Suprapubic skin (tissue), 4 donors: ENCODE results near the gene PRXL2A. TPM values are rescaled to one million over a fixed set of nuclear protein-coding genes. Genes with fewer than 3 reads are reported as not detected.
A peak's percentile ranks its signal among the peaks of the same experiment; 100 is the strongest.

Source experiments
- DNase-seq, 2 donors: peaks; one replicate each; pipeline ENCODE4 v3.0.0-alpha.2; 2019; ENCODE audit warnings: low spot score in 2 of 2
- H3K27ac ChIP-seq: fragments of 200-600 bp; sonication (generic); one replicate; pipeline ENCODE4 v1.5.1; 2019
- H3K27me3 ChIP-seq: fragments of 200-600 bp; sonication (generic); one replicate; pipeline ENCODE4 v1.5.1; 2019
- H3K36me3 ChIP-seq: fragments of 200-600 bp; sonication (generic); one replicate; pipeline ENCODE4 v1.5.1; 2019
- H3K4me1 ChIP-seq: fragments of 200-600 bp; sonication (generic); one replicate; pipeline ENCODE4 v1.5.1; 2019
- H3K4me3 ChIP-seq: fragments of 200-600 bp; sonication (generic); one replicate; pipeline ENCODE4 v1.5.1; 2019; ENCODE audit warnings: mild to moderate bottlenecking
- H3K9me3 ChIP-seq: fragments of 200-600 bp; sonication (generic); one replicate; pipeline ENCODE4 v1.5.1; 2019
- CTCF ChIP-seq, 2 donors: fragments of 200-600 bp in 1 of 2; fragments of 450-650 bp in 1 of 2; sonication (generic) in 1 of 2; IDR thresholded peaks; one replicate each; pipeline ENCODE4 v1.5.1; 2016 to 2019; ENCODE audit warnings: antibody characterized with exemption in 2 of 2, mild to moderate bottlenecking in 1 of 2, moderate library complexity in 1 of 2
- EP300 ChIP-seq: sonication (generic); formaldehyde crosslinking; IDR thresholded peaks from one replicate; pipeline ENCODE4 v1.6.1; 2017; ENCODE audit warnings: antibody characterized with exemption
- POLR2A ChIP-seq, 2 donors: fragments of 450-650 bp; IDR thresholded peaks; one replicate each; pipeline ENCODE4 v1.6.1; 2017; ENCODE audit warnings: antibody characterized with exemption in 2 of 2, mild to moderate bottlenecking in 2 of 2, moderate library complexity in 2 of 2
- POLR2AphosphoS5 ChIP-seq, 3 donors: sonication (generic); formaldehyde crosslinking; IDR thresholded peaks; one replicate each; pipeline ENCODE4 v1.6.1; 2017; ENCODE audit warnings: antibody characterized with exemption in 3 of 3
- WGBS: methylation state at CpG from one replicate; pipeline ENCODE4 v1.1.5; 2018; 5-methylcytosine and 5-hydroxymethylcytosine counted together
- total RNA-seq, 4 donors: library from RNA; depleted of rRNA; stranded (reverse); fragments of >200 nt; gene quantifications; one replicate each; pipeline ENCODE4 v1.1.0, GENCODE V29; 2016

PRXL2A gene
- total RNA-seq, 4 donors from 2014 or later, result 91.0 to 106 (median 105) TPM

GRCh38 chr10:80444646-80445319, 36.4 kb downstream of the PRXL2A start:
- no peaks in the 10 kb centered on the region for H3K9me3 ChIP-seq
- H3K27ac ChIP-seq, result no peak overlapping the region
- H3K4me1 ChIP-seq, result peaks cover 29% of the 10 kb centered on the region
- no peak overlapping the region for H3K4me3 ChIP-seq
- WGBS, result 2% methylated on average over 8 of the region's 11 CpGs
- TF ChIP-seq CTCF (IDR thresholded peaks at IDR 0.05) (peak in 1 of 2 donors; percentile 84), POLR2AphosphoS5 (IDR thresholded peaks at IDR 0.05) (no peak), EP300 (no peak), POLR2A (IDR thresholded peaks at IDR 0.05) (no peak)
- DNase-seq, result no peak
- H3K27me3 ChIP-seq, result no peaks in the 10 kb centered on the region
- H3K36me3 ChIP-seq, result no peaks in the 10 kb centered on the region

DNA sequence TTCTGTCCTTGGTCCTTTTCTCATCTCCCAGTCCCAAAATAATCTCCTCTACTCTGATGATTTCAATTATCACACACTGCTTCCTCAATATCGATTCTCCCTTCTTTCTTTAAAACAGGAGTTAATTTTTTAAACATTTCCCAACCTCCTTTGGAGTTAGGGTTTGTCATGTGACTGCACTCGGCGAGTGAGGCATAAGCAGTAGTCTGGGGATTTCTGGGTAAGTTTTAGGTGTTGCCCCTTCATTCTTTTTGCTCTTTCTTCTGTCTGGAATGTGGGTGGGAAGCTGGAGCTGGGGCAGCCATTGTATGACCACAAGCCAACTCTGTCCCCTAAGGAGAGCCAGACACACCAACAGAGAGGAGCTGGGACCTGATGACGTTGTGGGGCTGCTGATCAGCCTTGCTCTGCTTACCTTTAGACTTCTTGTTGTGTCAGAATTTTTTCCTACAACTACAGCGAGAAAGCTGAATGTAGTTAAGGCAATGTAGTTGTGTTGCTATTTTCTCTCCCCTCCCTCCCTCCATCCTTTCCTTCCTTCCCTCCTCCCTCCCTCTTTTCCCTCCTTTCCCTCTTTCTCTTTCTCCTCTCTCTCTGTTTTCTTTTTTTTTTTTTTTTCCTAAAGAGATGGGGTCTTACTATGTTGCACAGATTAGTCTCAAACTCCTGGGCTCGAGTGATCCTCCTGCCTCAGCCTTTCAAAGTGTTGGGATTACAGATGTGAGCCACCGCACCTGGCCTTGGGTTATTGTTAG, 39.3 kb downstream of the PRXL2A start:
- H3K36me3 ChIP-seq, result no peaks in the 10 kb centered on the region
- H3K4me3 ChIP-seq, result no peak overlapping the region
- no peaks in the 10 kb centered on the region for H3K27me3 ChIP-seq
- DNase-seq, result no peak
- 72% methylated on average over 7 of the region's 7 CpGs for WGBS
- peaks cover 31% of the 10 kb centered on the region for H3K4me1 ChIP-seq
- H3K9me3 ChIP-seq, result no peaks in the 10 kb centered on the region
- TF ChIP-seq CTCF (IDR thresholded peaks at IDR 0.05) (no peak), POLR2A (IDR thresholded peaks at IDR 0.05) (no peak), EP300 (no peak), POLR2AphosphoS5 (IDR thresholded peaks at IDR 0.05) (no peak)
- H3K27ac ChIP-seq, result no peak overlapping the region

- peaks cover 30% of the 10 kb centered on the region for H3K4me1 ChIP-seq
- no peak for DNase-seq
- H3K9me3 ChIP-seq, result no peaks in the 10 kb centered on the region
- TF ChIP-seq POLR2AphosphoS5 (IDR thresholded peaks at IDR 0.05), result no peak
- no peak for TF ChIP-seq CTCF (IDR thresholded peaks at IDR 0.05)
- TF ChIP-seq EP300, result no peak
- TF ChIP-seq POLR2A (IDR thresholded peaks at IDR 0.05), result no peak
- 93% methylated on average over 4 of the region's 4 CpGs for WGBS
- no peak overlapping the region for H3K4me3 ChIP-seq
- H3K27ac ChIP-seq, result no peak overlapping the region
- no peaks in the 10 kb centered on the region for H3K27me3 ChIP-seq
- H3K36me3 ChIP-seq, result no peaks in the 10 kb centered on the region
These were observed 40.0 kb downstream of the PRXL2A start for GRCh38 chr10:80448209-80448942.

- H3K27ac ChIP-seq, result no peak overlapping the region
- WGBS, result 85% methylated on average over 2 of the region's 2 CpGs
- H3K9me3 ChIP-seq, result no peaks in the 10 kb centered on the region
These were observed 41.2 kb downstream of the PRXL2A start for GRCh38 chr10:80449520-80449919.

More at GRCh38 chr10:80449520-80449919, 41.2 kb downstream of the PRXL2A start:
- DNase-seq, result no peak
- TF ChIP-seq POLR2AphosphoS5 (IDR thresholded peaks at IDR 0.05), result no peak
- TF ChIP-seq POLR2A (IDR thresholded peaks at IDR 0.05), result no peak
- TF ChIP-seq EP300, result no peak
- TF ChIP-seq CTCF (IDR thresholded peaks at IDR 0.05), result no peak
- peaks cover 23% of the 10 kb centered on the region for H3K4me1 ChIP-seq
- no peaks in the 10 kb centered on the region for H3K36me3 ChIP-seq
- no peak overlapping the region for H3K4me3 ChIP-seq
- no peaks in the 10 kb centered on the region for H3K27me3 ChIP-seq
